ENCODE data around the gene AP1S1.

DNA sequence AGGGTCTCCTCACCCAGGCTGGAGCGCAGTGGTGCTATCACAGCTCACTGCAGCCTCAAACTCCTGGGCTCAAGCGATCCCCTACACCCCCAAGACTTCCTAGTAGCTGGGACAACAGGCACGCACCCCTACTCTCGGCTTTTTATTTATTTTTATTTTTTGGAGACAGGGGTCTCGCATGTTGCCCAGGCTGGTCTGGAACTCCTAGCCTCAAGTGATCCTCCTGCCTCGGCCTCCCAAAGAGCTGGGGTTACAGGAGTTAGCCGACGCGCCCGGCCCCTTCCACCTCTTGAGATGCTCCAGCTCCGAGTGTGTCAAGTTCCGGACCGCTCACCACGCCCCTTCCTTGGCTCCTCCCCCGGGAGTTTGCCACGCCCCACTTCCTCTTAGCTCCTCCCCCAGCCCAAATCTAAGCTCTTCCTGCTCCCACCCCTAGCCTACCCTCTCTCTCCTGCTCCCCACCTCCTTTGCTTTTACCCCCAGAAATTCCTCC lies 19.5 kb downstream of the AP1S1 start:
- TF ChIP-seq CTCF (IDR thresholded peaks at IDR 0.05): no peak
- no peak for TF ChIP-seq POLR2A (IDR thresholded peaks at IDR 0.05)
- TF ChIP-seq POLR2AphosphoS5 (IDR thresholded peaks at IDR 0.05): no peak

All from breast epithelium (tissue), 3 donors.